ENCODE measurements around the gene ZNF593. TPM values are rescaled to one million over a fixed set of nuclear protein-coding genes. Genes with fewer than 3 reads are reported as not detected.

The ZNF593 gene
- total and polyA plus RNA-seq, 9 of the 15 experiments (the other 6 are each of a cell fraction or from before 2014, with no cell fraction given), result 9.8 to 334 (median 48.2) TPM

DNA sequence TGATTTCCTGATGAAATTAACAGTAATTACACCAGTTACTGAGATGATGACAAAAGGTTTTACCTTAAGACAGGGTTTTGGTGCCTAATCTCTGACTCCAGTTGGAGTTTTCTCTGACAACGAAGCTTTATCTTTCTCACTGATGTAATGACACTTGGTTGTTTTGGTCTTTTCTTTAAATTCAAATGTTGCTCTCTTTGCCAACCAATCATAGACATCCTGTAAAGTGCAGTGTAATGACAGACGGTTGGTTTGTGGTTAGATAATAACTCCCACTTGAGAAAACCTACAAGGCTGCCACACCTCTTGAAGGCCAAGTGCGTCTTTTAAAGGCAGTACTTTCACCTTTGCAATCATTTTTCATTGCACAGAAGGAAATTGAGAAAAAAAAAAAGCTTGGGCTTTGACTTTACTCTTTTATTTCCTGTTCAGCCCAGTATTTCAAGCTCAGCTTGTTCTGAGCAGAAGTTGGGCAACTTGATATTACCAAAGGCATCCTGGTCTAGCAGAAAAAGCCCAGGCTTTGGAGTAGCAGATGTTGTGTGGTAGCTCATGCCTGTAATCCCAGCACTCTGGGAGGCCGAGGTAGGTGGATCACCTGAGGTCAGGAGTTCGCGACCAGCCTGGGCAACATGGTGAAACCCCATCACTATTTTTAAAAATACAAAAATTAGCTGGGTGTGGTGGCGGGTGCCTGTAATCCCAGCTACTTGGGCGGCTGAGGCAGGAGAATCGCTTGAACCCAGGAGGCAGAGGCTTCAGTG lies 43.2 kb upstream of the ZNF593 start (continued):
- TF ChIP-seq POLR2A (conservative IDR thresholded peaks at IDR 0.05) (peak; percentile 83), KAT8 (IDR thresholded peaks at IDR 0.05; ENCODE audit: low read depth) (peak; percentile 17; the same call in 1 of the 2 replicates), ZFP30 (CRISPR knock-in tag; IDR thresholded peaks at IDR 0.05; ENCODE audit: borderline replicate concordance) (no peak), ZNF644 (tag; IDR thresholded peaks at IDR 0.05; ENCODE audit: low read depth) (peak; percentile 89), U2AF2 (optimal IDR thresholded peaks at IDR 0.05; ENCODE audit: low read depth, low read length) (no peak), FOXM1 (IDR thresholded peaks at IDR 0.05; ENCODE audit: low read depth) (peak; percentile 100), FOXM1 (CRISPR knock-in tag; IDR thresholded peaks at IDR 0.05; ENCODE audit: low read depth) (peak; percentile 100), JUNB (CRISPR knock-in tag; conservative IDR thresholded peaks at IDR 0.05) (no peak), DNMT1 (IDR thresholded peaks at IDR 0.05) (no peak), SRF (CRISPR knock-in tag; IDR thresholded peaks at IDR 0.05) (0 out of 4 replicates have a peak, but pooled peaks of 1 of the 2 experiments have one; percentile 61), HDAC2 (IDR thresholded peaks at IDR 0.05) (peak; percentile 93), HNRNPK (IDR thresholded peaks at IDR 0.05; ENCODE audit: low read depth, low read length, poor library complexity, severe bottlenecking) (no peak), PURB (CRISPR knock-in tag; IDR thresholded peaks at IDR 0.05; ENCODE audit: low read depth) (no peak), TRIM24 (IDR thresholded peaks at IDR 0.05) (peak; percentile 86 to 92), FOS (IDR thresholded peaks at IDR 0.05; ENCODE audit: extremely low read depth, insufficient read length) (peak; percentile 52), ZNF121 (CRISPR knock-in tag; conservative IDR thresholded peaks at IDR 0.05) (no peak), CHCHD3 (CRISPR knock-in tag; IDR thresholded peaks at IDR 0.05) (peak; percentile 45; the same call in 1 of the 2 replicates), BACH1 (tag; IDR thresholded peaks at IDR 0.05) (peak; percentile 66), POU5F1 (IDR thresholded peaks at IDR 0.05; ENCODE audit: borderline replicate concordance, low read depth, low read length, partially characterized antibody) (no peak), NCOA6 (IDR thresholded peaks at IDR 0.05) (peak; percentile 66), ZNF696 (CRISPR knock-in tag; conservative IDR thresholded peaks at IDR 0.05) (no peak; the same call in 1 of the 2 replicates), JUN (IDR thresholded peaks at IDR 0.05; ENCODE audit: borderline replicate concordance, low read depth, low read length) (peak; percentile 81), JUN (CRISPR knock-in tag; IDR thresholded peaks at IDR 0.05; ENCODE audit: borderline replicate concordance) (no peak), ARHGAP35 (IDR thresholded peaks at IDR 0.05; ENCODE audit: partially characterized antibody) (no peak), NR2C2 (CRISPR knock-in tag; IDR thresholded peaks at IDR 0.05) (0 out of 2 replicates have a peak, but pooled peaks have one; percentile 21), NR2C2 (tag; IDR thresholded peaks at IDR 0.05) (peak; percentile 81)
- TF ChIP-seq, protein P1, sequence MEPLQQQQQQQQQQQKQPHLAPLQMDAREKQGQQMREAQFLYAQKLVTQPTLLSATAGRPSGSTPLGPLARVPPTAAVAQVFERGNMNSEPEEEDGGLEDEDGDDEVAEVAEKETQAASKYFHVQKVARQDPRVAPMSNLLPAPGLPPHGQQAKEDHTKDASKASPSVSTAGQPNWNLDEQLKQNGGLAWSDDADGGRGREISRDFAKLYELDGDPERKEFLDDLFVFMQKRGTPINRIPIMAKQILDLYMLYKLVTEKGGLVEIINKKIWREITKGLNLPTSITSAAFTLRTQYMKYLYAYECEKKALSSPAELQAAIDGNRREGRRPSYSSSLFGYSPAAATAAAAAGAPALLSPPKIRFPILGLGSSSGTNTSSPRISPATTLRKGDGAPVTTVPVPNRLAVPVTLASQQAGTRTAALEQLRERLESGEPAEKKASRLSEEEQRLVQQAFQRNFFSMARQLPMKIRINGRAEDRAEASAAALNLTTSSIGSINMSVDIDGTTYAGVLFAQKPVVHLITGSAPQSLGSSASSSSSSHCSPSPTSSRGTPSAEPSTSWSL (CRISPR knock-in tag; IDR thresholded peaks at IDR 0.05; ENCODE audit: borderline replicate concordance), result no peak
- TF ChIP-seq, protein P2, sequence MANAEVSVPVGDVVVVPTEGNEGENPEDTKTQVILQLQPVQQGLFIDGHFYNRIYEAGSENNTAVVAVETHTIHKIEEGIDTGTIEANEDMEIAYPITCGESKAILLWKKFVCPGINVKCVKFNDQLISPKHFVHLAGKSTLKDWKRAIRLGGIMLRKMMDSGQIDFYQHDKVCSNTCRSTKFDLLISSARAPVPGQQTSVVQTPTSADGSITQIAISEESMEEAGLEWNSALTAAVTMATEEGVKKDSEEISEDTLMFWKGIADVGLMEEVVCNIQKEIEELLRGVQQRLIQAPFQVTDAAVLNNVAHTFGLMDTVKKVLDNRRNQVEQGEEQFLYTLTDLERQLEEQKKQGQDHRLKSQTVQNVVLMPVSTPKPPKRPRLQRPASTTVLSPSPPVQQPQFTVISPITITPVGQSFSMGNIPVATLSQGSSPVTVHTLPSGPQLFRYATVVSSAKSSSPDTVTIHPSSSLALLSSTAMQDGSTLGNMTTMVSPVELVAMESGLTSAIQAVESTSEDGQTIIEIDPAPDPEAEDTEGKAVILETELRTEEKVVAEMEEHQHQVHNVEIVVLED (CRISPR knock-in tag; IDR thresholded peaks at IDR 0.05), result peak; percentile 1; the same call in 1 of the 2 replicates
